GM19328 (cell line): ENCODE results near the gene ZNF692.
"Not testable (repeated sequence)": the region's sequence is repeated elsewhere in the genome, so short reads cannot be mapped to it uniquely, and the experiment has no call there.

Experiments used
- ATAC-seq: cut with Tn5 transposase; IDR thresholded peaks from one replicate; pipeline ENCODE4 v1.9.1; 2021; ENCODE audit warnings: mild to moderate bottlenecking, moderate library complexity; ENCODE audit not compliant: unreplicated experiment

Gene ZNF692

GRCh38 chr1:248882427-248882826 lies 23.5 kb upstream of the ZNF692 start:
- ATAC-seq, result not testable (repeated sequence)

- ATAC-seq, result no peak
These were observed 22.4 kb upstream of the ZNF692 start for GRCh38 chr1:248881261-248881660.

- ATAC-seq, result peak; percentile 44
These were observed 15.2 kb upstream of the ZNF692 start for GRCh38 chr1:248873993-248874533.

- ATAC-seq, result peak; percentile 78
These were observed 14.6 kb upstream of the ZNF692 start for GRCh38 chr1:248873409-248873992.

GRCh38 chr1:248872752-248873408 lies 14.0 kb upstream of the ZNF692 start:
- ATAC-seq, result peak; percentile 30

- ATAC-seq, result no peak
These were observed 13.0 kb upstream of the ZNF692 start for GRCh38 chr1:248871837-248872401.

GRCh38 chr1:248862998-248863881 lies 4.4 kb upstream of the ZNF692 start:
- ATAC-seq, result peak; percentile 62

- peak; percentile 4 for ATAC-seq
These were observed 3.8 kb upstream of the ZNF692 start for GRCh38 chr1:248862695-248862997.

GRCh38 chr1:248861616-248862015 lies 2.7 kb upstream of the ZNF692 start:
- no peak for ATAC-seq

- ATAC-seq, result no peak
These were observed 1.1 kb upstream of the ZNF692 start for GRCh38 chr1:248860007-248860406.

- ATAC-seq, result peak; percentile 15
These were observed 592 bp downstream of the ZNF692 start for GRCh38 chr1:248858096-248858890.

GRCh38 chr1:248857749-248858095 lies 1.2 kb downstream of the ZNF692 start:
- ATAC-seq, result no peak

- ATAC-seq, result no peak
These were observed 1.7 kb downstream of the ZNF692 start for GRCh38 chr1:248857201-248857600.

GRCh38 chr1:248856176-248856575 lies 2.7 kb downstream of the ZNF692 start:
- no peak for ATAC-seq

GRCh38 chr1:248855580-248855979 lies 3.3 kb downstream of the ZNF692 start:
- ATAC-seq, result no peak

GRCh38 chr1:248853663-248854375 lies 5.1 kb downstream of the ZNF692 start:
- no peak for ATAC-seq

- no peak for ATAC-seq
These were observed 6.1 kb downstream of the ZNF692 start for GRCh38 chr1:248852481-248853405.

- no peak for ATAC-seq
These were observed 7.5 kb downstream of the ZNF692 start for GRCh38 chr1:248851390-248851789.
